ENCODE results near the gene KDR. TPM values are rescaled to one million over a fixed set of nuclear protein-coding genes. Genes with fewer than 3 reads are reported as not detected.

The KDR gene
- total and polyA plus RNA-seq, 10 of the 15 experiments (the other 5 are each of a cell fraction or from before 2014, with no cell fraction given) = 0.04 to 0.13 TPM; not detected in 8

GRCh38 chr4:55133951-55134350, 8.6 kb upstream of the KDR start (continued):
- TF ChIP-seq MLLT1 (IDR thresholded peaks at IDR 0.05) (no peak), MYC (IDR thresholded peaks at IDR 0.05; ENCODE audit: insufficient read depth, insufficient read length, insufficient replicate concordance, low read length, severe bottlenecking) (no peak), TARDBP (IDR thresholded peaks at IDR 0.05; ENCODE audit: borderline replicate concordance) (no peak), SPI1 (IDR thresholded peaks at IDR 0.05; ENCODE audit: borderline replicate concordance, insufficient read depth, low read depth, low read length) (no peak), CREM (IDR thresholded peaks at IDR 0.05; ENCODE audit: low read depth) (no peak)

GRCh38 chr4:55132775-55133174, 7.4 kb upstream of the KDR start:
- BruUV-seq (replicated peaks) = no TSS peak
- no peak for ATAC-seq
- H3K36me3 ChIP-seq (ENCODE audit: control insufficient read depth in 2 of 2, insufficient read depth in 2 of 2, low read length in 1 of 2) = no peaks in the 10 kb centered on the region
- no peak overlapping the region for H2AFZ ChIP-seq (ENCODE audit: control insufficient read depth, low read depth, low read length)
- H3K79me2 ChIP-seq (ENCODE audit: control insufficient read depth, insufficient read depth, low read length) = no peaks in the 10 kb centered on the region
- H3K27ac ChIP-seq (ENCODE audit: control insufficient read depth, insufficient read depth) = no peak overlapping the region
- no peaks in the 10 kb centered on the region for H3K9me3 ChIP-seq (replicated peaks; ENCODE audit: control insufficient read depth, insufficient read depth, low read length)
- 100% methylated on average over 1 of the region's 1 CpG for WGBS (ENCODE audit: insufficient coverage, insufficient replicate concordance, low lambda C conversion rate, missing lambda C conversion rate)
- RAD21 ChIA-PET (ENCODE audit: unreplicated experiment) = no interaction called here
- H3K4me1 ChIP-seq (ENCODE audit: control insufficient read depth, insufficient read depth, low read length) = no peaks in the 10 kb centered on the region
- POLR2A ChIA-PET = no interaction called here
- in situ Hi-C loops (cut with MboI) (no loop called here), intact Hi-C loops (cut with micrococcal nuclease; ENCODE audit: unreplicated experiment) (no loop called here)
- no peaks in the 10 kb centered on the region for H3K27me3 ChIP-seq (replicated peaks in 1 of 2; ENCODE audit: control insufficient read depth in 2 of 2, insufficient read depth in 2 of 2, low read length in 1 of 2)
- DNase-seq (ENCODE audit: low read depth, low spot score) = no peak
- H3K4me2 ChIP-seq (ENCODE audit: control insufficient read depth, insufficient read depth) = no peak overlapping the region
- CTCF ChIA-PET = no interaction called here
- no peak overlapping the region for H3K4me3 ChIP-seq
- no peak overlapping the region for H3K9ac ChIP-seq (ENCODE audit: control insufficient read depth, insufficient read depth, low read length)
- TF ChIP-seq MYB (IDR thresholded peaks at IDR 0.05; ENCODE audit: borderline replicate concordance, low read depth, low read length) (no peak), LARP7 (IDR thresholded peaks at IDR 0.05) (no peak), MTA3 (IDR thresholded peaks at IDR 0.05; ENCODE audit: borderline replicate concordance, low read length) (no peak), EP300 (IDR thresholded peaks at IDR 0.05; ENCODE audit: borderline replicate concordance in 1 of 2, control insufficient read depth in 1 of 2, low read depth in 2 of 2, low read length in 2 of 2) (no peak), SMC3 (IDR thresholded peaks at IDR 0.05; ENCODE audit: borderline replicate concordance, low read length) (no peak), WRNIP1 (IDR thresholded peaks at IDR 0.05; ENCODE audit: borderline replicate concordance, low read depth, low read length) (no peak), BCL11A (IDR thresholded peaks at IDR 0.05; ENCODE audit: low read depth, low read length) (no peak), NKRF (conservative IDR thresholded peaks at IDR 0.05) (no peak), ZNF207 (IDR thresholded peaks at IDR 0.05; ENCODE audit: borderline replicate concordance) (no peak), E2F4 (IDR thresholded peaks at IDR 0.05; ENCODE audit: low read depth, low read length) (no peak), TARDBP (IDR thresholded peaks at IDR 0.05; ENCODE audit: borderline replicate concordance) (no peak)
- no peak for FAIRE-seq
- SMC1A ChIA-PET (ENCODE audit: uncharacterized antibody, unreplicated experiment) = no interaction called here
- no peaks in the 10 kb centered on the region for H4K20me1 ChIP-seq (ENCODE audit: control insufficient read depth, insufficient read depth)
